Common myeloid progenitor, CD34-positive (primary cell): ENCODE data around the gene MIA.

Source experiments
- CTCF ChIA-PET: fragments of 350-600 bp; sonication (Branson Sonifier 250); formaldehyde crosslinking; loops from one replicate; lab custom pipeline; 2021; ENCODE audit warnings: antibody characterized with exemption; lab: Charles Lee
- POLR2A ChIA-PET: fragments of 350-600 bp; sonication (Branson Sonifier 250); formaldehyde crosslinking; loops from one replicate; lab custom pipeline; 2021; ENCODE audit warnings: antibody characterized with exemption; lab: Charles Lee
- DNase-seq, 3 donors: peaks; one replicate each; pipeline versions ENCODE4 v3.0.0 to v3.0.0-alpha.2; 2013
- H3K27ac ChIP-seq, 2 experiments: 1 replicate in 1 of 2; 2 replicates in 1 of 2; pipeline ENCODE4 v1.7.0; 2013; ENCODE audit warnings: inconsistent platforms in 2 of 2, low read length in 2 of 2, mild to moderate bottlenecking in 2 of 2, low read depth in 1 of 2, moderate library complexity in 1 of 2; ENCODE audit not compliant: severe bottlenecking in 2 of 2, insufficient read depth in 1 of 2, poor library complexity in 1 of 2
- H3K27me3 ChIP-seq, 5 experiments: replicated peaks in 2 of 5; 1 replicate in 3 of 5; 2 replicates in 2 of 5; pipeline versions ENCODE4 v1.6.1 to v1.7.0; 2013; ENCODE audit warnings: low read length in 4 of 5, mild to moderate bottlenecking in 2 of 5, moderate library complexity in 2 of 5, inconsistent platforms in 1 of 5; ENCODE audit not compliant: insufficient read depth in 5 of 5, control insufficient read depth in 4 of 5
- H3K36me3 ChIP-seq, 4 experiments: 1 replicate in 2 of 4; 2 replicates in 2 of 4; pipeline versions ENCODE4 v1.6.1 to v1.7.0; 2013; ENCODE audit warnings: low read length in 3 of 4, control low read depth in 1 of 4, mild to moderate bottlenecking in 1 of 4; ENCODE audit not compliant: control insufficient read depth in 4 of 4, insufficient read depth in 4 of 4
- H3K4me1 ChIP-seq, 4 experiments: 1 replicate in 3 of 4; 2 replicates in 1 of 4; pipeline versions ENCODE4 v1.6.1 to v1.7.1; 2013; ENCODE audit warnings: low read length in 3 of 4, mild to moderate bottlenecking in 3 of 4, control low read depth in 1 of 4, inconsistent platforms in 1 of 4, moderate library complexity in 1 of 4; ENCODE audit not compliant: control insufficient read depth in 4 of 4, insufficient read depth in 4 of 4; ENCODE audit errors: control extremely low read depth in 1 of 4
- H3K4me3 ChIP-seq, 7 experiments: 1 replicate in 4 of 7; 2 replicates in 3 of 7; pipeline versions ENCODE4 v1.5.1 to v1.7.0; 2013; ENCODE audit warnings: mild to moderate bottlenecking in 7 of 7, low read length in 6 of 7, moderate library complexity in 6 of 7, inconsistent platforms in 2 of 7, low read depth in 2 of 7, control low read depth in 1 of 7; ENCODE audit not compliant: insufficient read depth in 4 of 7, control insufficient read depth in 1 of 7; ENCODE audit errors: extremely low read depth in 1 of 7
- H3K9me3 ChIP-seq, 5 experiments: 1 replicate in 4 of 5; 2 replicates in 1 of 5; pipeline versions ENCODE4 v1.6.1 to v1.7.1; 2013; ENCODE audit warnings: low read length in 4 of 5, mild to moderate bottlenecking in 2 of 5, inconsistent platforms in 1 of 5, low read depth in 1 of 5, moderate library complexity in 1 of 5; ENCODE audit not compliant: control insufficient read depth in 4 of 5, insufficient read depth in 2 of 5; ENCODE audit errors: control extremely low read depth in 1 of 5
- WGBS: methylation state at CpG from one replicate; pipeline ENCODE4 v1.1.5; 2013; ENCODE audit not compliant: insufficient coverage; 5-methylcytosine and 5-hydroxymethylcytosine counted together

Gene MIA

DNA sequence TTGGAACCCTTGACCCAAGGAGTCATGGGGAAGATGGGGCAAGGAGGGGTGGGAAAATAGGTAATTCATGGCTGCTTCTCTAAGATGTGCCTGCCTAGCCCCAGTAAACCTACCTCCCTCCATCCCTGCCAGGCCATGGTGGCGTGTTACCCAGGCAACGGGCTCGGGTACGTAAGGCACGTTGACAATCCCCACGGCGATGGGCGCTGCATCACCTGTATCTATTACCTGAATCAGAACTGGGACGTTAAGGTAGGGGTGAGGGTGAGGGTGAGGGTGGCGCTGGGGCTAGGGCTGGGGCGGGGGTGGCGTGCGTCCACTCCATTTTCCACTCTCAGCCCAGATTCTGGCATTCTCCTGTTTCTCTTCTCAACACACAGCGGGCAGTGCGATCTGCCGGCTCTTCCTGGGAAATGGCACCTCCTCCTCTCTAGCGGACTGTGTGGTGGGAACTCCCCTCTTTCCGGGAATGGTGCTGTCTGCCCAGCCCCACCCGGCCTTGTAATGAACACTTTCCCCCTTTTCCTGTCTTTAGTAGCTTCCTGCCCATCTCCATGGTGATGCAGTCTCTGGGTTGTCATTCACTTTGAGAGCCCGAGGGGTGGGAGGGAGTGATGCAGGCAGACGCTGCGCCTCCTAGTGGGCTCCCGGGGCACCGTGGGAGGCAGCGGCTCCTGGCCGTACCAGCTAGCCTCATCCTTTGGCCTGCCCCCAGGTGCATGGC is 31.3 kb downstream of the MIA start:
- 15% methylated on average over 14 of the region's 26 CpGs for WGBS

DNA sequence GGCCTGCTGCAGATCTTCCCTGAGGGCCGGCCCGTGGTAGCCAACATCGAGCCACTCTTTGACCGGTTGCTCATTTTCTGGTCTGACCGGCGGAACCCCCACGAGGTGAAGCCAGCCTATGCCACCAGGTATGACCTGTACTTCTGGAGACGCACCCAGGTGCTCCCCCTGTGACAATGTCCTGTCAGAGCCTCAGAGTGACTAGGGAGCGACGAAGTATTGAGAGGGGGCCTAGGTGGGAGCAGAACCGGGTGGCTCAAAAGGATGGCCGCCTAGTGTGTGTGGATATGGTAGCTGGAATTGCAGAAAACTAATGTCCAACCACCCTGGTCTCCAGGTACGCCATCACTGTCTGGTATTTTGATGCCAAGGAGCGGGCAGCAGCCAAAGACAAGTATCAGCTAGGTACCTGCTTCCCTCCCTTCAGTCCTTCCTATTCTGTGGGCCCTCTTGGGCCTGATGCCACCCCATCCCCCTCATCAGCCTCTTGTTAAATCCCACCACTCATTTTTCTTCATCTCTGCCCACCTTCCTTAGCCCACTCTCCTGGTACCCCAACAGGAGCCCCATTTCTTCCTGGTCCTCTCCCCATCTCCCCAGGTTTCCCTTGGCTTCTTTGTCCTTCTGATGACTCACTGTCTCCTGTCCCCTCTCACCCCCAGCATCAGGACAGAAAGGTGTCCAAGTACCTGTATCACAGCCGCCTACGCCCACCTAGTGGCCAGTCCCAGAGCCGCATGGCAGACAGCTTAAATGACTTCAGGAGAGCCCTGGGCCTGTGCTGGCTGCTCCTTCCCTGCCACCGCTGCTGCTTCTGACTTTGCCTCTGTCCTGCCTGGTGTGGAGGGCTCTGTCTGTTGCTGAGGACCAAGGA is 32.1 kb downstream of the MIA start:
- Histone ChIP-seq H3K27me3 (no peaks in the 10 kb centered on the region), H3K4me1 (peaks cover 0 to 72% (median 65%) of the 10 kb centered on the region in 4 experiments), H3K27ac (peak overlapping the region in 1 of 2 experiments; percentile 43), H3K4me3 (peak overlapping the region in 1 of 7 experiments; percentile 13), H3K36me3 (peaks cover 5 to 76% (median 30%) of the 10 kb centered on the region in 4 experiments), H3K9me3 (no peaks in the 10 kb centered on the region)
- 85% methylated on average over 14 of the region's 18 CpGs for WGBS
- POLR2A ChIA-PET = interaction anchor here (2.3 kb wide), 1 partner anchor 30 kb away, joined by 9 read pairs; the partner anchor contains the start of gene RAB4B
- peak in 1 of 3 donors; percentile 32 for DNase-seq
- CTCF ChIA-PET = interaction anchor here (1.0 to 4.9 kb wide), 10 partner anchors 9 to 146 kb away, joined by 3 to 25 read pairs (median 8); partner anchors contain the start of genes COQ8B, EGLN2, ITPKC and MIA

More for the DNA sequence above, 31.3 kb downstream of the MIA start:
- ChIA-PET CTCF (interaction anchor here (0.9 to 4.9 kb wide), 15 partner anchors 8 to 146 kb away, joined by 3 to 25 read pairs (median 4); partner anchors contain the start of genes COQ8B, EGLN2, ITPKC and MIA), POLR2A (interaction anchor here (2.3 kb wide), 1 partner anchor 29 kb away, joined by 9 read pairs; the partner anchor contains the start of gene RAB4B)
- peak; percentile 78 to 85 (median 84) for DNase-seq
- Histone ChIP-seq H3K27me3 (no peaks in the 10 kb centered on the region), H3K36me3 (peaks cover 5 to 81% (median 36%) of the 10 kb centered on the region in 4 experiments), H3K9me3 (no peaks in the 10 kb centered on the region), H3K4me1 (peaks cover 3 to 72% (median 65%) of the 10 kb centered on the region in 4 experiments), H3K27ac (peak overlapping the region in 1 of 2 experiments; percentile 46), H3K4me3 (peak overlapping the region in 3 of 7 experiments; percentile 2 to 58 (median 22))

DNA sequence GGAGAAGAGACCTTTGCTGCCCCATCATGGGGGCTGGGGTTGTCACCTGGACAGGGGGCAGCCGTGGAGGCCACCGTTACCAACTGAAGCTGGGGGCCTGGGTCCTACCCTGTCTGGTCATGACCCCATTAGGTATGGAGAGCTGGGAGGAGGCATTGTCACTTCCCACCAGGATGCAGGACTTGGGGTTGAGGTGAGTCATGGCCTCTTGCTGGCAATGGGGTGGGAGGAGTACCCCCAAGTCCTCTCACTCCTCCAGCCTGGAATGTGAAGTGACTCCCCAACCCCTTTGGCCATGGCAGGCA is 32.7 kb downstream of the MIA start:
- peaks cover 0 to 70% (median 59%) of the 10 kb centered on the region in 4 experiments for H3K4me1 ChIP-seq
- CTCF ChIA-PET = interaction anchor here (1.0 to 4.9 kb wide), 5 partner anchors 10 to 143 kb away, joined by 3 to 25 read pairs (median 10); partner anchors contain the start of genes EGLN2 and MIA
- H3K27ac ChIP-seq = peak overlapping the region in 1 of 2 experiments; percentile 43
- no peak for DNase-seq
- no peaks in the 10 kb centered on the region for H3K9me3 ChIP-seq
- POLR2A ChIA-PET = interaction anchor here (1.0 to 2.3 kb wide), 2 partner anchors 9 to 30 kb away, joined by 3 to 9 read pairs; partner anchors contain the start of genes EGLN2 and RAB4B
- no peaks in the 10 kb centered on the region for H3K27me3 ChIP-seq
- peaks cover 5 to 71% (median 29%) of the 10 kb centered on the region in 4 experiments for H3K36me3 ChIP-seq
- WGBS = 100% methylated on average over 2 of the region's 2 CpGs
- H3K4me3 ChIP-seq = no peak overlapping the region

DNA sequence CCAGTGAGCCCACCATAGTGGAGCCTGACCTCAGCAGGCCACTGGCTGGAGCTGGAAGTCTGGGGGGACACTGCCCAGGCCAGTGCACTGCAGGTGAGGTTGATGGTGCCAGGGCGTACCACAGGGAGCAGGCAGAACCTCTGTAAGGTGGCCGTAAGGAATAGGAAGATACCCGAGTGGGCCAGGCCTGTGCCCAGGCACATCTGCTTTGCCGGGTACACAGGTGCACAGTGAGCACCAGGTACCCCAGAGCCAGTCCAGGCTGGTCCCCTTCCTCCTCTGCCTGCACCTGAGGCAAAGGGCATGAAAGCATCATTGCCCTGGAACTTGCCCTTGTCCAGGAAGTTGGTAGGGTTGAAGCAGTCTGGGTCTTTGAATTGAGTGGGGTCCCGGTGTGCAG is 33.2 kb downstream of the MIA start:
- H3K36me3 ChIP-seq = peaks cover 5 to 65% (median 29%) of the 10 kb centered on the region in 4 experiments
- 95% methylated on average over 5 of the region's 5 CpGs for WGBS
- H3K27ac ChIP-seq = no peak overlapping the region
- H3K4me3 ChIP-seq = no peak overlapping the region
- ChIA-PET CTCF (interaction anchor here (4.6 to 4.9 kb wide), 2 partner anchors 11 to 144 kb away, joined by 20 to 25 read pairs; no protein-coding TSS in a partner anchor), POLR2A (interaction anchor here (1.0 to 2.3 kb wide), 3 partner anchors 10 to 31 kb away, joined by 3 to 9 read pairs (median 3); partner anchors contain the start of genes EGLN2 and RAB4B)
- H3K27me3 ChIP-seq = no peaks in the 10 kb centered on the region
- no peaks in the 10 kb centered on the region for H3K9me3 ChIP-seq
- H3K4me1 ChIP-seq = peaks cover 0 to 65% (median 53%) of the 10 kb centered on the region in 4 experiments
- no peak for DNase-seq

DNA sequence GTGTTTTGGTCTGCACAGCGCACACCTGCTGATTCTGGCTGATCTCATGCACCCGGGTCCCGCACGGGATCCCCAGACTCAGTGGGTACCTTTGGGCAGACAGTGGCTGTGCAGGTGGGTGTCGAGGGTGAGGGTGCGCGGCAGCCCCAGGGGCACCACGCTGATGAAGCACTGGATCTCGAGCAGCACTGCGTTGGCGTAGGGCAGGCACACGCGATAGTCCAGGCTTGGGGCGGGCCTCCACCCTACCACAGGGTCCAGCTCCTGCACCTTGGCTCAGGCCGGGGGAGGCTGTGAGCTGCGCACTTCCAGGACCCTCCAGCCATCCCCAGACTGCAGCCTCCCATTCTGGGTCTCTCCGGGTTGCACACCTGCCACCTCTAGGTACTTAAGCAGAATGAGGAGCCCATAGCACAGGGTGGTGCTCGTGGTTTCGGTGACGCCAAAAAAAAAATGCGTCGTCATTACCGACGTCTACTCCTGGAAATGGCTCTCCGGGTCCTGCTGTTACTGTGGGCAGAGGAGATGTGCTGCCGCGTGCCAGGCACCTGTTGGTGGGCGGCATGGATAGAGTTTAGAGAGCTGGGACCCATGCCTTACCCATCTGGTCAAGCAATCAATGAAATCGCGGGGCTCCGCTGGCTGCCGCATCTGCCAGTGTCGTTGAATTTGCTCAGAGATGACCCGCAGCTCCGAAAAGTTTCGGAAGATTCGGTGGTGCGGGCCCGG is 34.2 kb downstream of the MIA start:
- peaks cover 2 to 56% (median 25%) of the 10 kb centered on the region in 4 experiments for H3K36me3 ChIP-seq
- H3K4me1 ChIP-seq = peaks cover 0 to 55% (median 43%) of the 10 kb centered on the region in 4 experiments
- H3K4me3 ChIP-seq = peak overlapping the region in 1 of 7 experiments; percentile 67
- H3K27ac ChIP-seq = no peak overlapping the region
- ChIA-PET POLR2A (interaction anchor here (1.0 kb wide), 1 partner anchor 22 kb away, joined by 3 read pairs; no protein-coding TSS in a partner anchor), CTCF (no interaction called here)
- 97% methylated on average over 38 of the region's 39 CpGs for WGBS
- H3K9me3 ChIP-seq = no peaks in the 10 kb centered on the region
- no peak for DNase-seq
- no peaks in the 10 kb centered on the region for H3K27me3 ChIP-seq

DNA sequence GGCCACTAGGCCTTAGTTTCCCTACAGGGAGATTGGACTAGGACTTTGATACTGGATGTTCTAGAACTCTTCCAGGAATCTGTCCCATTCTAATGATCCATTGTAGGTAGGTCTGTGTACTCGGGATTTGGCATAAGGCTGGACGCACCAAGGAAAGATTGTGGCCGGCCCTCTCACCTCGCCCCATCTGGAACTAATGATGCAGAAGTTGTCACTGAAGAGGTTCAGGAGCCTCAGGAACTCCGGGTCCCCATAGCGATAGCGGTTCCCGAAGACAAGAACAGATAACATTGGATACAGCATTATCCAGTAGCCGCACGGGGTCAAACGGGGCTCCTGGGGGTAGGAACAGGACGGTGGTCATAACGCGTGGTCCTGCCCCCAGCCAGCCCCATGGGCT is 34.8 kb downstream of the MIA start:
- ChIA-PET POLR2A (no interaction called here), CTCF (no interaction called here)
- H3K27ac ChIP-seq = peak overlapping the region in 1 of 2 experiments; percentile 25
- peaks cover 2 to 50% (median 20%) of the 10 kb centered on the region in 4 experiments for H3K36me3 ChIP-seq
- H3K4me3 ChIP-seq = peak overlapping the region in 3 of 7 experiments; percentile 42 to 77 (median 67)
- 95% methylated on average over 4 of the region's 14 CpGs for WGBS
- no peaks in the 10 kb centered on the region for H3K27me3 ChIP-seq
- H3K4me1 ChIP-seq = peaks cover 0 to 48% (median 37%) of the 10 kb centered on the region in 4 experiments
- H3K9me3 ChIP-seq = no peaks in the 10 kb centered on the region
- no peak for DNase-seq
